ENCODE measurements around the gene ABCC3.

- no peak for TF ChIP-seq CTCF (IDR thresholded peaks at IDR 0.05)
- no peak for TF ChIP-seq POLR2A (IDR thresholded peaks at IDR 0.05)
Measured at GRCh38 chr17:50642722-50643656, 8.3 kb downstream of the ABCC3 start.
